ENCODE data around the gene EXT2.

DNA sequence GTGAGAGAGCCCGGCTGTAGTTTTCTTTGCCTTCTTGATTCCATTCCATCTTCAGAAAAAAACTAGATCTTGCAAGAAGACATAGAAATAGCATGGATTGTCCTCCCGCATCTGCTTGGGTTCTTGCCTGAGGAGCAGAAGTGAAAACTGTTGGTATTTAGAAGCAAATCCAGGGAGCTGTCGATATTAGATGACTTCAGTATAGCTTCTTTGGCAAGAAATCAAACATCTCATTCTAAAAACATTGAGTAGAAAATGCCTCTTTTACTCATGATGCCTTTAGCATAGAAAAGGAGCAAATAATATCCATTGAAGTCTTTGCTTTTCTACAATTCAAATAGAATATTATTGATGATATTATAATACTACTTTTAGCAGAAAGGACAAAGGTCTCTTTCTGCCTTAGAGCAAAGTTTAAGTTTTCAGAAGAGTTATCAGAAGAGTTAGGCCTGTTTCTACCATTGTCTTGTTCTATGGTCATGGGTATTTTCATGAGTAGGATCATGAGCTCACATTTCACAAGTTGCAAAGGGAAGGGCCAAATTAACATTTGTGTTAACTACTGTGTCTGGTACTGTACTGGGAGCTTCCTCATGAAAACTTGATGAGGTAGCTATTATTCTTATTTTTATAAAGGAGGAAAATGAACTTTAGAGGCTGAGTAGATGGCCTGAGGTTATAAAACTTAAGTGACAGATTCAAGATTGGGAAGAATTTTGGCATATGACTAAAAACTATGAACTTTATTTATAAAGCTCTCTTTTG lies 49.7 kb downstream of the EXT2 start:
- TF ChIP-seq CTCF (IDR thresholded peaks at IDR 0.05) (no peak), POLR2A (IDR thresholded peaks at IDR 0.05) (no peak), POLR2AphosphoS5 (IDR thresholded peaks at IDR 0.05) (no peak)
